Breast epithelium (tissue), 4 donors: ENCODE results near the gene GDF10. TPM values are rescaled to one million over a fixed set of nuclear protein-coding genes. Genes with fewer than 3 reads are reported as not detected.

Experiments
- DNase-seq, 2 donors: peaks; one replicate each; pipeline ENCODE4 v3.0.0-alpha.2; 2019; ENCODE audit warnings: low spot score in 2 of 2
- H3K27ac ChIP-seq, 2 donors: fragments of 200-600 bp; sonication (generic) in 1 of 2; one replicate each; pipeline ENCODE4 v1.5.1; 2016 to 2019; ENCODE audit warnings: mild to moderate bottlenecking in 1 of 2
- H3K27me3 ChIP-seq, 2 donors: fragments of 200-600 bp; sonication (generic) in 1 of 2; one replicate each; pipeline versions ENCODE4 v1.5.1 to v1.6.0; 2017 to 2019; ENCODE audit warnings: control low read depth in 1 of 2, mild to moderate bottlenecking in 1 of 2
- H3K36me3 ChIP-seq: fragments of 200-600 bp; one replicate; pipeline ENCODE4 v1.5.1; 2019
- H3K4me1 ChIP-seq, 2 donors: fragments of 200-600 bp; sonication (generic); one replicate each; pipeline ENCODE4 v1.5.1; 2016 to 2019; ENCODE audit warnings: control low read depth in 1 of 2
- H3K4me3 ChIP-seq, 3 donors: fragments of 200-600 bp; sonication (generic); 1 replicate in 2 of 3; 2 replicates in 1 of 3; pipeline ENCODE4 v1.5.1; 2016 to 2019; ENCODE audit warnings: mild to moderate bottlenecking in 3 of 3, moderate library complexity in 2 of 3
- H3K9me3 ChIP-seq, 2 donors: fragments of 200-600 bp; sonication (generic) in 1 of 2; one replicate each; pipeline ENCODE4 v1.5.1; 2016 to 2019; ENCODE audit warnings: control low read depth in 1 of 2
- POLR2A ChIP-seq: fragments of 450-650 bp; IDR thresholded peaks from one replicate; pipeline ENCODE4 v1.6.1; 2016; ENCODE audit warnings: antibody characterized with exemption, mild to moderate bottlenecking, moderate library complexity
- POLR2AphosphoS5 ChIP-seq, 3 donors: sonication (generic); formaldehyde crosslinking; IDR thresholded peaks; one replicate each; pipeline ENCODE4 v1.6.1; 2017; ENCODE audit warnings: antibody characterized with exemption in 3 of 3
- intact Hi-C: fragments of 100-400 bp; cut with DNase I; formaldehyde crosslinking; loops from one replicate; pipeline ENCODE4 v1.15.1; 2023; ENCODE audit warnings: low total_unique reads
- total RNA-seq, 3 donors: library from RNA; depleted of rRNA; stranded (reverse); fragments of >200 nt; gene quantifications; one replicate each; pipeline ENCODE4 v1.1.0, GENCODE V29; 2016
- TF ChIP-seq, protein P1 (sequence below), 3 donors: fragments of 450-650 bp; IDR thresholded peaks; one replicate each; pipeline ENCODE4 v1.5.1; 2016 to 2017; ENCODE audit warnings: antibody characterized with exemption in 3 of 3, mild to moderate bottlenecking in 3 of 3, moderate library complexity in 3 of 3

Gene GDF10
- total RNA-seq, 3 donors from 2014 or later, result 2.0 to 12.3 (median 2.0) TPM

DNA sequence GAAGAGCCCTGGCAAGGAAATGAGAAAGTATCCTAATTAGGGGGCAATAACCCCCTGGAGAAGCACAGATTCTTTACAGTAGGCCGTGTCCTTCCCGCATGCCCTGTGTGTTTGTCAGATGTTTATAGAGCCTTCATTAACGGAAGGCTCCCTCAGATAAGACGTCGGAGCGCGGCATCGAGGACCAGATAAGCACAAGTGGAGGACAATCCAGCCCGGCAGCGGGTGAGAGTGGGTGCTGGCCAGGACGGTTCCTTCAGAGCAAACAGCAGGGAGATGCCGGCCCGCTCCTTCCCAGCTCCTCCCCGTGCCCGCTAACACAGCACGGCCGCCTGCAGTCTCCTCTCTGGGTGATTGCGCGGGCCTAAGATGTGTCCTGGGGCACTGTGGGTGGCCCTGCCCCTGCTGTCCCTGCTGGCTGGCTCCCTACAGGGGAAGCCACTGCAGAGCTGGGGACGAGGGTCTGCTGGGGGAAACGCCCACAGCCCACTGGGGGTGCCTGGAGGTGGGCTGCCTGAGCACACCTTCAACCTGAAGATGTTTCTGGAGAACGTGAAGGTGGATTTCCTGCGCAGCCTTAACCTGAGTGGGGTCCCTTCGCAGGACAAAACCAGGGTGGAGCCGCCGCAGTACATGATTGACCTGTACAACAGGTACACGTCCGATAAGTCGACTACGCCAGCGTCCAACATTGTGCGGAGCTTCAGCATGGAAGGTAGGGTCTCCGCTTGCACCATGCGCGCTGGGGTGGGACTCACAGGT lies 22.5 kb downstream of the GDF10 start, which contains the start of gene GDF2:
Gene GDF2, plus strand, starts transcription at position 155 of the 762 bp plus-strand sequence. Its CDS starts 215 bp downstream, at position 370.
- intact Hi-C loops, result no loop called here
- no peaks in the 10 kb centered on the region for H3K9me3 ChIP-seq
- TF ChIP-seq, protein P1, sequence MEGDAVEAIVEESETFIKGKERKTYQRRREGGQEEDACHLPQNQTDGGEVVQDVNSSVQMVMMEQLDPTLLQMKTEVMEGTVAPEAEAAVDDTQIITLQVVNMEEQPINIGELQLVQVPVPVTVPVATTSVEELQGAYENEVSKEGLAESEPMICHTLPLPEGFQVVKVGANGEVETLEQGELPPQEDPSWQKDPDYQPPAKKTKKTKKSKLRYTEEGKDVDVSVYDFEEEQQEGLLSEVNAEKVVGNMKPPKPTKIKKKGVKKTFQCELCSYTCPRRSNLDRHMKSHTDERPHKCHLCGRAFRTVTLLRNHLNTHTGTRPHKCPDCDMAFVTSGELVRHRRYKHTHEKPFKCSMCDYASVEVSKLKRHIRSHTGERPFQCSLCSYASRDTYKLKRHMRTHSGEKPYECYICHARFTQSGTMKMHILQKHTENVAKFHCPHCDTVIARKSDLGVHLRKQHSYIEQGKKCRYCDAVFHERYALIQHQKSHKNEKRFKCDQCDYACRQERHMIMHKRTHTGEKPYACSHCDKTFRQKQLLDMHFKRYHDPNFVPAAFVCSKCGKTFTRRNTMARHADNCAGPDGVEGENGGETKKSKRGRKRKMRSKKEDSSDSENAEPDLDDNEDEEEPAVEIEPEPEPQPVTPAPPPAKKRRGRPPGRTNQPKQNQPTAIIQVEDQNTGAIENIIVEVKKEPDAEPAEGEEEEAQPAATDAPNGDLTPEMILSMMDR (IDR thresholded peaks at IDR 0.05), result no peak
- no peak for TF ChIP-seq POLR2A
- TF ChIP-seq POLR2AphosphoS5 (IDR thresholded peaks at IDR 0.05), result no peak
- H3K4me1 ChIP-seq, result no peaks in the 10 kb centered on the region
- H3K36me3 ChIP-seq, result no peaks in the 10 kb centered on the region
- H3K27ac ChIP-seq, result no peak within 1 kb of the TSS
- no peak within 1 kb of the TSS for H3K4me3 ChIP-seq
- no peak for DNase-seq
- no peaks in the 10 kb centered on the region for H3K27me3 ChIP-seq

DNA sequence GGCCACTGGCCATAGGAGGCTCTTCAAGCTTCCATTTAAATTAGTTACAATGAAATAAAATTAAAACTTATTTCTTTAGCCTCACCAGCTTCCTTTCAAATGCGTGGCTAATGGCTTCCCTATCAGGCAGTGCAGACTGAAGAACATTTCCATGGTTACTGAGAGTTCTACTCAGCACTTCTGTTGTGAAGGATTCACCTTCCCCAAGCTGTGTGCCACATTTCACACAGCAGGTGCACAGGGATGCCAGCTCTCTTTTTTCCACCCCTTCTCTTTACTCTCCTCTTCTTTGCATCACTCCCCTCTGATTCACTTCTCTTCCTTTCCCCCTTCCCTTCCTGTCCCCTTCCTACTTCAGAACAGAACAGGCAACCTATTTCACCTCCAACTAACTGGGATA lies 23.1 kb downstream of the GDF10 start:
- TF ChIP-seq POLR2A, result no peak
- no peak for TF ChIP-seq POLR2AphosphoS5 (IDR thresholded peaks at IDR 0.05)
- TF ChIP-seq, protein P1 (IDR thresholded peaks at IDR 0.05), result no peak
- H3K36me3 ChIP-seq, result no peaks in the 10 kb centered on the region
- no peak for DNase-seq
- H3K4me1 ChIP-seq, result no peaks in the 10 kb centered on the region
- no peaks in the 10 kb centered on the region for H3K27me3 ChIP-seq
- no peak overlapping the region for H3K4me3 ChIP-seq
- intact Hi-C loops, result no loop called here
- H3K9me3 ChIP-seq, result no peaks in the 10 kb centered on the region
- H3K27ac ChIP-seq, result no peak overlapping the region

DNA sequence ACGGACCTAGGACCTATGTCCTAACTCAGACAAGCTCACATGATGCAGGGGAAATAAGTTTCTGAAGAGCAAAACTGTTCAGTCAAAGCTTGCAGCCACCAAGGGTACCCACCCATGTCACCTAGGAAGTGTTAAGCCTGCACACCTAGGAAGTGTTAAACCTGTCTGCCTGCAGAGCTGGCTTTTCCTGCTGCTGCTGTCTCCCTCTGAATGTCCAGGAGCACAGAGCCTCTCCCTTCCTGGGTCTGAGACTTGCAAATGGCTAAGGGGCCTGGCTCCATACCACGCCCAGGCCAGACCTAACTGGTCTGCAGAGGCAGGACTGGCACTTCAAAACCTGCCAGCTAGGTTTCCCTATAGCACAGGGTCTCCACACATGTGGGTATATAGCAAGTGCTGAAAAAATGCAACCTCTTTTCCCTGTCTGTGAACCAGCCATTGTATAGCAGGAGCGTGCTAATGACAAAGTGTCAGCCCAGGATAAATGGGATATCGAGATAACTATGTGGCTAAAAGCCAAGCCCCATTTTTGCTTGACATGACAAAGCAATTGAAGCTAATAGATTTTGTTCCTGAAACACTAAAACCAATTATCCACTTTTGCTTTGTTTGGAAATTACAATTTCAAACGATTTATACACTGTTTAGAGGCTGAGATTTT lies 23.8 kb downstream of the GDF10 start:
- intact Hi-C loops, result no loop called here
- TF ChIP-seq, protein P1 (IDR thresholded peaks at IDR 0.05), result no peak
- TF ChIP-seq POLR2AphosphoS5 (IDR thresholded peaks at IDR 0.05), result no peak
- TF ChIP-seq POLR2A, result no peak
- Histone ChIP-seq H3K4me3 (no peak overlapping the region), H3K27ac (no peak overlapping the region), H3K4me1 (no peaks in the 10 kb centered on the region), H3K9me3 (no peaks in the 10 kb centered on the region), H3K36me3 (no peaks in the 10 kb centered on the region), H3K27me3 (no peaks in the 10 kb centered on the region)
- no peak for DNase-seq

DNA sequence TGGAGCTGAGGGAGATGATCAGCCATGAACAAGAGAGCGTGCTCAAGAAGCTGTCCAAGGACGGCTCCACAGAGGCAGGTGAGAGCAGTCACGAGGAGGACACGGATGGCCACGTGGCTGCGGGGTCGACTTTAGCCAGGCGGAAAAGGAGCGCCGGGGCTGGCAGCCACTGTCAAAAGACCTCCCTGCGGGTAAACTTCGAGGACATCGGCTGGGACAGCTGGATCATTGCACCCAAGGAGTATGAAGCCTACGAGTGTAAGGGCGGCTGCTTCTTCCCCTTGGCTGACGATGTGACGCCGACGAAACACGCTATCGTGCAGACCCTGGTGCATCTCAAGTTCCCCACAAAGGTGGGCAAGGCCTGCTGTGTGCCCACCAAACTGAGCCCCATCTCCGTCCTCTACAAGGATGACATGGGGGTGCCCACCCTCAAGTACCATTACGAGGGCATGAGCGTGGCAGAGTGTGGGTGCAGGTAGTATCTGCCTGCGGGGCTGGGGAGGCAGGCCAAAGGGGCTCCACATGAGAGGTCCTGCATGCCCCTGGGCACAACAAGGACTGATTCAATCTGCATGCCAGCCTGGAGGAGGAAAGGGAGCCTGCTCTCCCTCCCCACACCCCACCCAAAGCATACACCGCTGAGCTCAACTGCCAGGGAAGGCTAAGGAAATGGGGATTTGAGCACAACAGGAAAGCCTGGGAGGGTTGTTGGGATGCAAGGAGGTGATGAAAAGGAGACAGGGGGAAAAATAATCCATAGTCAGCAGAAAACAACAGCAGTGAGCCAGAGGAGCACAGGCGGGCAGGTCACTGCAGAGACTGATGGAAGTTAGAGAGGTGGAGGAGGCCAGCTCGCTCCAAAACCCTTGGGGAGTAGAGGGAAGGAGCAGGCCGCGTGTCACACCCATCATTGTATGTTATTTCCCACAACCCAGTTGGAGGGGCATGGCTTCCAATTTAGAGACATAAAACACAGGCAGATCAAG lies 25.6 kb downstream of the GDF10 start:
- TF ChIP-seq POLR2A (no peak), POLR2AphosphoS5 (IDR thresholded peaks at IDR 0.05) (no peak)
- TF ChIP-seq, protein P1 (IDR thresholded peaks at IDR 0.05), result no peak
- Histone ChIP-seq H3K9me3 (no peaks in the 10 kb centered on the region), H3K4me1 (no peaks in the 10 kb centered on the region), H3K36me3 (no peaks in the 10 kb centered on the region), H3K27ac (no peak overlapping the region), H3K27me3 (no peaks in the 10 kb centered on the region), H3K4me3 (no peak overlapping the region)
- intact Hi-C loops, result no loop called here
- no peak for DNase-seq
